Measurements from ENCODE around the gene GLIS1. TPM values are rescaled to one million over a fixed set of nuclear protein-coding genes. Genes with fewer than 3 reads are reported as not detected.

GLIS1 gene
- total RNA-seq, 2 donors from 2014 or later = 0.20 to 0.22 TPM

DNA sequence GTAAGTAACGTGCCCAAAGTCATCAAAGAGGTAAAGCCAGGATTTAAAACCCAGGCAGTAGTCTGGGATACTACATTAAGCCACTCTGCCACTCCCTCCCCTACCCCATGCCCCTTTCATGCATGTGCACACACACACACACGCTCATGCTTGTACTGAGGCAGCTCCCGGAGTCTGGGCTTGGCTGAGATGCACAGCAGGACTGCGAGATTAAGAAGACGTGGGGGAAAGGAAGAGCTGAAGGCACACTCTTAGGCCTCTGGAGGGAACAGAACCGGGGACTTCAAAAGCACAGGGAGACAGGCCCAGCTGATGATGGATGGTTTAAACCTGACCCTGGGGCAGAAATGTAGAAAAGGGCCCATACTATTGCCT is 98.3 kb downstream of the GLIS1 start:
- H3K27ac ChIP-seq = no peak overlapping the region
- no peaks in the 10 kb centered on the region for H3K27me3 ChIP-seq
- no peaks in the 10 kb centered on the region for H3K36me3 ChIP-seq
- H3K9me3 ChIP-seq = no peaks in the 10 kb centered on the region
- H3K4me3 ChIP-seq = no peak overlapping the region
- no peak for DNase-seq (ENCODE audit: low spot score)
- TF ChIP-seq, protein P1, sequence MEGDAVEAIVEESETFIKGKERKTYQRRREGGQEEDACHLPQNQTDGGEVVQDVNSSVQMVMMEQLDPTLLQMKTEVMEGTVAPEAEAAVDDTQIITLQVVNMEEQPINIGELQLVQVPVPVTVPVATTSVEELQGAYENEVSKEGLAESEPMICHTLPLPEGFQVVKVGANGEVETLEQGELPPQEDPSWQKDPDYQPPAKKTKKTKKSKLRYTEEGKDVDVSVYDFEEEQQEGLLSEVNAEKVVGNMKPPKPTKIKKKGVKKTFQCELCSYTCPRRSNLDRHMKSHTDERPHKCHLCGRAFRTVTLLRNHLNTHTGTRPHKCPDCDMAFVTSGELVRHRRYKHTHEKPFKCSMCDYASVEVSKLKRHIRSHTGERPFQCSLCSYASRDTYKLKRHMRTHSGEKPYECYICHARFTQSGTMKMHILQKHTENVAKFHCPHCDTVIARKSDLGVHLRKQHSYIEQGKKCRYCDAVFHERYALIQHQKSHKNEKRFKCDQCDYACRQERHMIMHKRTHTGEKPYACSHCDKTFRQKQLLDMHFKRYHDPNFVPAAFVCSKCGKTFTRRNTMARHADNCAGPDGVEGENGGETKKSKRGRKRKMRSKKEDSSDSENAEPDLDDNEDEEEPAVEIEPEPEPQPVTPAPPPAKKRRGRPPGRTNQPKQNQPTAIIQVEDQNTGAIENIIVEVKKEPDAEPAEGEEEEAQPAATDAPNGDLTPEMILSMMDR (IDR thresholded peaks at IDR 0.05) = no peak
- no peaks in the 10 kb centered on the region for H3K4me1 ChIP-seq

DNA sequence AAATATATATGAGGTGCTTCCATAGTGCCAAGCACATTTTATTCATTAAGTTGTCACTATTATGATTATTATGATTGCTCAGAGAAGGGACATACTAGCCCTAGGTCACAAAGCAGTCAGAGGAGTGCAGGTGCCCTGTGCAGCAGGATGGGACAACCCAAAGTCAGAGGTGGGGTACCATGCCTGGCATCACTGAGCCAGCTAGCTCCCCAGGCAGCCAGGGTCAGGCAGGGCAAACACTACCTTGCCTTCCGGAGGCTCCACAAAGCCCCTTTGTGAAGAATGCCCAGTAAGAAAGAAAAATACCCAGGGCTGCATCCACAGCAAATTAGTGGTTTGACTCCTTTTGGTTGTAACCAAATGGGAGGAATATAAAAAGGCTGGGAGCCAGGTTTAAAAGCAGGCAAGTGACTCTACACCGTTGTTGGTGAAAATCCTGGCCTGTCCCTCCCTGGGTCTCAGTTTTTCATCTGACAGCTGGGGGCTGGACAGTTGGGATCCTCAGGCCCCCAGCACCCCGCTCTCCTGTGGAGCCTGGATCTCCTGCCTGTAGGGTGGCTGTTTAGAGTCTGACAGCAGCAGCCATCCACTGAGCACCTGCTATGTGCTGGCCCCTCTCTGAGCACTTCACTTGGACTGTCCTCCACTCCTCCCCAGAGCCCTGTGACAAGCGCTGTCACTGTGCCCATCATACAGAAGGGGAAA is 98.8 kb downstream of the GLIS1 start:
- TF ChIP-seq, protein P1 (IDR thresholded peaks at IDR 0.05) = no peak
- no peaks in the 10 kb centered on the region for H3K36me3 ChIP-seq
- DNase-seq (ENCODE audit: low spot score) = no peak

DNA sequence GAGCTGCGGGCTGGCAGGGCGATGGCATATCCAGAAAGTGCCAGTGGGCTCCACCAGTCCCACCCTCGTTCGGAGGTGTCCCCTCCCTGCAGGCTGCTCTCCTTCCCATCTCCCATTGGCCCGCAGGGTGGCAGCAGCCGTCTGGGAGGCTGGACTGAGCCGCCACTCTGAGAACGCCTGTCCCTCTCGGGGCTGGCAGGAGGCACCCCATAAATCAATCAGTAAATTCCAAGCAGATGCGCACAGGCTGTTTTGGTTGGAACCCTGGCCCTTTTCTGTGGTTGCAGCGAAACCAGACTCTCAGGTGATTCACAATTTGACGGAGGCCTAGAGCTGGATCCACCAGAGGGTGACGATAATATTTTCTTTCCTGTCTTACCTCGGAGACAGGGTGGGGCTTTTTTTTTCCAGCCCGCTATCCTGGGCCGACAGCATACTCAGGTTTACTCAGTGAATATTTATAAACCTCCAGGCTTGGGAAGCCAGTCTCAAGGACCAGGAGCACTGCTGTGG is 99.7 kb downstream of the GLIS1 start:
- no peak for DNase-seq (ENCODE audit: low spot score)
- H3K27ac ChIP-seq = no peak overlapping the region
- H3K4me3 ChIP-seq = no peak overlapping the region

More for the DNA sequence above, 98.8 kb downstream of the GLIS1 start:
- Histone ChIP-seq H3K27ac (no peak overlapping the region), H3K27me3 (no peaks in the 10 kb centered on the region), H3K4me1 (no peaks in the 10 kb centered on the region), H3K9me3 (no peaks in the 10 kb centered on the region), H3K4me3 (no peak overlapping the region)

DNA sequence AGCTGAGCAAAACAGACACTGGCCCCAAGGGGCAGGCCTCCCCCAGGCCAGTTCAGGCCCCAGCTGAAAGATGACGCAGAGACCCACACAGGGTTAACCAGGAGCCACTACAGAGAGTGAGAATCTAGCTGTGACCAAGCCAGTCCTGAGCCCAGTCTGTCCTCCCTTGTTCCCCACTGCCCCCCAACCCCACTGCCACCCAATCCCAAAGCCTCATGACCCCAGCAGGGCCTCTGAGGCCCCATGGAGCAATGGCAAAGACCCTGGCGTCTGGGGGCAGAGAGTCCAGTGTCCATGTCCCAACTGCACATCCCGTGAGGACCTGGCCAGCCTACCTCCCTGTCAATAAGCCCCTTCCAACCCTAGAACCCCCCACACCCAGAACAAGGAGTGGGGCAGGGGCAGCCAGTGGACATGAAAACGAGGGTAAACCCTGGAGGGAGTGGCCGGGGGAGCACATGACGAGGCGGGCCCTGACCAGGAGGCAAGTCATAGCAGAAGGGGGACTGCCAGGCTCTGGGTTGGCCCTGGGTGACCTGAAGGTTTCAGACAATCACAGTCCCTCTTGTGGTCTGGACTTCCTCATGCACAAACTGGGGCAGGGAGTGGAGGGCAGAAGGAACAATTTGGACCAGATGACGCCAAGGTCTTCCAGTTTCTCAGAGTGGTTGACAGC is 100.5 kb downstream of the GLIS1 start:
- Histone ChIP-seq H3K36me3 (no peaks in the 10 kb centered on the region), H3K4me3 (no peak overlapping the region), H3K4me1 (no peaks in the 10 kb centered on the region), H3K9me3 (no peaks in the 10 kb centered on the region), H3K27me3 (no peaks in the 10 kb centered on the region), H3K27ac (no peak overlapping the region)
- TF ChIP-seq, protein P1 (IDR thresholded peaks at IDR 0.05) = no peak
- no peak for DNase-seq (ENCODE audit: low spot score)

More for the DNA sequence above, 99.7 kb downstream of the GLIS1 start:
- no peaks in the 10 kb centered on the region for H3K4me1 ChIP-seq
- TF ChIP-seq, protein P1 (IDR thresholded peaks at IDR 0.05) = no peak
- H3K36me3 ChIP-seq = no peaks in the 10 kb centered on the region
- H3K27me3 ChIP-seq = no peaks in the 10 kb centered on the region
- no peaks in the 10 kb centered on the region for H3K9me3 ChIP-seq

DNA sequence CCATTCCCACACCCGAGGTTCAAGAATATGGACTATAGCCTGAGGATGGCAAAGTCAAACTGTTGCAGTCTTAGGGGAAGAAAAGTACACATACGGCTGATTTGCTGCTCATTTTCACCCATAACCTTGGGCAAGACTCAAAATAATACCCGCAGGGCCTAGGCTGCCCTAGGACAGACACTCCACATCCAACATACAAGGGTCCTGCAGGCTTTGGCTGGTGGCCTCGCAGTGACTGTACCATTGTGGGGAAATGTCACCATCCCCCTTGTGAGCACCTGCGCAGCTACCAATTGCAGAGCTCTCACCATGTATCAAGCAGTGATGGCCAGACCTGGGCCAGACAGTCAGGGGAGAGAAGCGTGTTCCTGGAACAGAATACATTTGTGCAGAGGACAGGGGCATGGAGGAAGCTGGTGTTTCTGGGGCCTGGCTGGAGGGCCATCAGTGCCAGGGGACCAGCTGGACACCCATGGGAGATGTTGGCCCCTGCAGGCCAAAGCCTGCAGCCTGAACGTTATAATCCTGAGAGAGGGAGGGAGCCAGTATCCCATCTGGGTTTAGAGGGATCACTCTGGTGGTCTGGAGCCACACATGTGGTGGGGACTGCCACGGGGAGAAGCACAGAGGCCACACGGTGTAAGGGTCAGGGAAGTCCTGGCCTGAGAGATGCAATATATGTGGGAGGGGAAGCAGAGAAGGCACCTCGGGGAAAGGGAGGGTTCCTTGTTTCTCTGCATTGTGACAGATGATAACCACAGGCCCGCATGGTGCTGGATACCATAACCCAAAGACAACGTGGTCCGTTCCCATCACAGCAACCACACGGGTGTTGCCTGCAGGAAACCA is 101.2 kb downstream of the GLIS1 start:
- no peak overlapping the region for H3K4me3 ChIP-seq
- H3K27ac ChIP-seq = no peak overlapping the region
- H3K9me3 ChIP-seq = no peaks in the 10 kb centered on the region
- no peaks in the 10 kb centered on the region for H3K4me1 ChIP-seq
- TF ChIP-seq, protein P1 (IDR thresholded peaks at IDR 0.05) = no peak
- DNase-seq (ENCODE audit: low spot score) = no peak
- no peaks in the 10 kb centered on the region for H3K36me3 ChIP-seq
- H3K27me3 ChIP-seq = no peaks in the 10 kb centered on the region
